Right ventricle myocardium inferior (tissue), 1 donor: Measurements from ENCODE around the gene RSPRY1. TPM values are rescaled to one million over a fixed set of nuclear protein-coding genes. Genes with fewer than 3 reads are reported as not detected.

Experiments
- ATAC-seq: fragments of 200-7000 bp; cut with Tn5 transposase; one replicate; pipeline ENCODE4 v1.9.1; 2020; ENCODE audit warnings: mild to moderate bottlenecking, moderate library complexity
- DNase-seq: peaks from one replicate; pipeline ENCODE4 v3.0.0; 2021; ENCODE audit errors: missing footprints
- intact Hi-C: fragments of 100-400 bp; cut with DNase I; formaldehyde crosslinking; loops from one replicate; pipeline ENCODE4 v1.11.0; 2022
- total RNA-seq: library from RNA; stranded (reverse); fragmentation: NEBNext Ultra II Directional; extraction: Animal tissue kit (Norgen Biotek cat#: 25700); gene quantifications from one replicate; pipeline ENCODE4 v1.2.1, GENCODE V29; 2021
- donor health status: DM: no; HTN: yes; CAD: no; lungs with severe emphysema.

The RSPRY1 gene
- total RNA-seq, 1 donor from 2014 or later = 13.8 TPM

DNA sequence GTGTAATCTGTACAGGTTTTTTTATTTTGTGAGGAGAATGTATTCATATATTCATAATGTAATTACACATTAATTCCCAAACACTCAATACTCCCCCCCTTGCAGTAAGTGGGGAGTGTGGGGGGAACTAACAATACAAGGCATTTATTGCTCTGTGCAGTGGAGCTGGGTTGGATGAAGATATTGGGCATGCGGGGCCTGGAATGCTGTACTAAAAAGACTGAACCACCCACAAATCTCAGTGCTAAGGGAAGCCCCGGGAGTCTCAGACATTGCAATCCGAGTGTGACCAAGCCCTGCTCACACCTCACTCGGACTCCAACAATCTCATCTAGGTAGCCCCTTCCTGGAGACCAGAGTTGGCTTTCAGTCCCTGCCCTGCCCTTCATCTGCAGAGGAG is 92.4 kb downstream of the RSPRY1 start:
- DNase-seq (no peak), ATAC-seq (no peak)
- intact Hi-C loops = no loop called here

- ATAC-seq (no peak), DNase-seq (no peak)
- intact Hi-C loops = no loop called here
Measured at GRCh38 chr16:57279780-57280638, 93.9 kb downstream of the RSPRY1 start.

DNA sequence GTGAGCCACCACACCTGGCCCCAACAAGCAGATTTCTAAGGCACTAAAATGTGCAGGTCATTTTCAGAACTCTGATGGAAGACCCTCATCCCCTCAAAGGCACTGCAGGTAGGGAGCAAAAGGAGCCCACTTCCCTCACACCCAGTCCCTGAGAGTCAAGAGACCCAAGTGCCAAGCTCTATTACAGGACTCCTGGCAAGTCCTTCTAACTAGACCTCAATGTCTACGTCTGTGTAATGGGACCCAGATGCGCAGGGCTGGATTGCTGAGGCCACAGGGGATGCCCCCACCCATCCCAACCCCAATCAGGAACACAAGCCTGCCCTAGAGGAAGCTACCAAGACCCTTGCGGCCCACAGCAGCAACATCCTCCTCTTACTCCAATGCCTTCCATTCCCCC is 95.7 kb downstream of the RSPRY1 start:
- ATAC-seq = no peak
- no peak for DNase-seq
- intact Hi-C loops = no loop called here

GRCh38 chr16:57282510-57283213 is 96.5 kb downstream of the RSPRY1 start:
- ATAC-seq = no peak
- intact Hi-C loops = no loop called here
- DNase-seq = no peak

DNA sequence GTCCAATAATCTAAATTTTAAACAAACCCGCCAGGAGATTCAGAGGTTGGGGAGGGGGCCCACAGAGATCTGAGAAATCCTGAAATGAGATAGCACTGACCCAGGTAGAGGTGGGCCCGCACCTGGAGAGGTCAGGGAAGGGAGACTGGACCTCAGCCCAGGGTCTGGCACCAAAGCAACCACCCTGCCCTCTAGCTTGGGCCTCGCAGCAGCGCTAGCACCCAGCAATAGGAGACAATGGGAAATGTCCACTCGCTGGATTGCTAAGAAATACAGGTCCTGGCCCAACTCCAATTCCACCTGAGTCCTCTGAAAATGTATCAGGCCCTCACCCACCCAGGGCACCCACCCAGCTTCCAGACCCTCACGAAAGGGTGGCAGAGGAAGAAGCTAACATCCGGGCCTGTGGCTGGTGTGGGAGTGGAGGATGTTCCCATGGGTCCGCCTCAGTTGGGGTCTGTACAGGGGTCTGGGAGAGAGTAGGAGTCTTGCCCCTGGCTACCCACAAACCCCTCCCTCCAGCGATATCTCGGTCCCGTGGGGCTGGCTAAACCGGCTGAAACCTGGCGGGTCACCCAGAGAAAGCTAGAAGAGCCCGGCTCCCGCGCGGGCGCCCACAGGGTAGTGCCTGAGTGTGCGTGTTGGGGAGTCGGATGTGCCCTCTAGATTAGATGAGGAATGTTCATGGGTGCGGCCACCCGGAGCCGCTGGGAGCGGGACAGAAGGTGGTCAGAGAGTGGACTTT is 97.3 kb downstream of the RSPRY1 start:
- ATAC-seq (no peak), DNase-seq (no peak)
- intact Hi-C loops = no loop called here

- intact Hi-C loops = no loop called here
- ATAC-seq (peak; percentile 8), DNase-seq (no peak)
Measured at GRCh38 chr16:57283959-57284208, 97.8 kb downstream of the RSPRY1 start.

DNA sequence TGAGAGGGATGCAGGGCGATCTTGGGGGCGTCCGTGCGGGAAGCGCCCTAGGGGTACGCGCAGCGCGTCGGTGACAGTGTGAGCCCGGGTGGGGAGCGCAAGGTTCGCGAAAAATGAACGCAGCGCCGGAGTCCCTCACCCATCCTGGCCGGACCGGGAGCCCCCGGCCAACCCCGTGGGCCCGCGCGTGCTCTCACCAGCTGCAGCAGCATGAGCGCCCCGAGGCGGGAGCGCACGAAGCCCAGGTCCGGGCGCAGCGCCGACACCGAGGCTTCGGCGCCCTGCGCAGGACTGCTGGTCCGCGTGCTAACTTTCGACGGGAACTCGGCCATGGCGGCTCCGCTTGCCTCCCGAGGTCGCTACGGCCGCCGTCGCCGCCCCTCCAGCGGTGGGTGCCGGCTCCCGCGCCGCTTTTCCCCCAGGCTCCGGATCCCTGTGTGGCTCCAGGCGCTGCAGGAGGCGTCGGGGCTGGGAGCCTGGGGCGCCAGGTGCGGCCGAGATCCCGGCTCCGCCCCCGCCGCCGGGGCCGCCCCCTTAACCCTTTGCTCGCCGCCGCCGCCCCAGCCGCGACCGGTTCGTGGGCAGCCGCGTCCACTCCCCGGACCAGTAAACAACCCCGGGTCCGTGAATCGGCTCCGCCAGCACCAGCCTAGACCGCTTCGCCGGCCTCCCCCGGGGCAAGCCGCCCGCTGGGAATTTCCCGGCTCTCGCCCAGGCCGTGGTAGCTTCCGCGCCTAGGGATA is 98.3 kb downstream of the RSPRY1 start, which contains the start of gene PLLP:
TSS of gene PLLP (minus strand) at position 464 of the 743 bp plus-strand sequence. CDS start at position 332, 132 bp downstream.
- intact Hi-C loops = no loop called here
- DNase-seq (peak; percentile 73), ATAC-seq (peak; percentile 68)

DNA sequence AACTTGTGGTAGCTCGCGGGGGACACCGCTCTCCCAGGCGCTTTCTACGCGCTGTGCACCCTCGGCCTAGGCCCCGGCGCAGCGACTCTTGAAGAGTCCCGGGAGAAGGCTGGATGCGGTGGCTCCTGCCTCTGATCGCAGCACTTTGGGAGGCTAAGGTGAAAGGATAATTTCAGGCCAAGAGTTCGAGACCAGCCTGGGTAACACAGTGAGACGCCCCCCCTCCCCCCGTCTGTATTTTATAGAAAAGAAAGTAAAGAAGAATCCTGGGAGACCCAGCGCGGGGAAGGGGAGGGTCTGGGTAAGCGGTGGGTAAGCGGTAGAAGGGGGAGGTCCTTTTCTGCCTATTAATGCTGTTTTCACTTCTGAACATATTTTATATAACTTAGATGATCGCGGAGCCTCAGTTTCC is 98.8 kb downstream of the RSPRY1 start:
- DNase-seq (no peak), ATAC-seq (peak; percentile 41)
- intact Hi-C loops = no loop called here

GRCh38 chr16:57285379-57285778 is 99.2 kb downstream of the RSPRY1 start:
- DNase-seq (no peak), ATAC-seq (no peak)
- intact Hi-C loops = no loop called here

DNA sequence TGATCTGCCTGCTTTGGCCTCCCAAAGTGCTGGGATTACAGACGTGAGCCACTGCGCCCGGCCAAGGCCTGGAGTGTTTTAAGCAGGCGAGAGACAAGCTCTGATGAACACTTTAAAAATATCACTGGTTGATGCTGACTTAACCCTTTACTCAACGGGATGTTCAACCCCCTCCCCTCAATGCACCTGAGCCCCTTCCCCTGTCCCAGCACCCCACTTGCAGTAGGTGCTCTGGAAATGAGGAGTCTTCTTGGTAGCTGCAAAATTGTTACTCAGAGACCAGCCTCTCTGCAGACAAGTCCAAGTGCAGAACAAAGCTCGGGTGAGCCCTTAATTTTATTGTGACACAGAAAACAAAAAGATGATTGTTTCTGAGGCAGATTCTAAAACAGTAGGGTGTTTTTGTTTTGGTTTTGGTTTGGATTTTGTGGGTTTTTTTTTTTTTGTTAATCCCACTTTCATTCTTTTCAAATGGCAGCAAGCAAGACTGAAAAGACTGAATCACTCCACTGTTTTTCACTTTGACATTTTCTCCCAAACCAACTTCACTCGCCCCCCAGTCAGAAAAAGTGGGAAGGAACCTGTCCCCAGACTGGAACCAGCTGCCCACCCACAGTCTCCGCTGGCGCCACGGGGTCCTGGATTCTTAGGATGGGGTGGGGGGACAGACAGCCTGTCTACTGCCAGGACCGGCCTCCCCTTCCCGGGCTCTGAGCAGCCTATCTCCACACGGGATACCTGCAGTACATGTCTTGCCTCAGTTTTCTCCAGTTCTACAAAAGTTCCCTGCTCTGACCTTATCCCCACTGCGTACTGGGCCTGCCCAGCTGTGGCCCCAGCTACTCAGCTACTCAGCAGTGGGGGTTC is 103.5 kb downstream of the RSPRY1 start:
- ATAC-seq (no peak), DNase-seq (no peak)
- intact Hi-C loops = no loop called here

Other genes starting within 250 kb of the RSPRY1 start
- gene CETP, start 224.4 kb upstream of the RSPRY1 start, total RNA-seq = 0.32 TPM
- gene NLRC5, start 196.8 kb upstream of the RSPRY1 start, total RNA-seq = 8.6 TPM
- 14.6 TPM for gene CPNE2, start 93.7 kb upstream of the RSPRY1 start, total RNA-seq
- 54.2 TPM for gene PSME3IP1, start 290 bp upstream of the RSPRY1 start, total RNA-seq
- 64.1 TPM for gene ARL2BP, start 58.9 kb downstream of the RSPRY1 start, total RNA-seq
- gene PLLP, start 98.3 kb downstream of the RSPRY1 start, total RNA-seq = 3.4 TPM
- not detected for gene CCL22, start 172.5 kb downstream of the RSPRY1 start, total RNA-seq
- gene CX3CL1, start 186.2 kb downstream of the RSPRY1 start, total RNA-seq = 15.2 TPM
- not detected for gene CCL17, start 218.4 kb downstream of the RSPRY1 start, total RNA-seq